ENCODE measurements around the gene SMARCAL1.

- TF ChIP-seq CTCF (IDR thresholded peaks at IDR 0.05) (no peak), POLR2A (IDR thresholded peaks at IDR 0.05) (no peak)
These were observed 10.8 kb downstream of the SMARCAL1 start for GRCh38 chr2:216423071-216423470.
